Measurements from ENCODE around the gene MYBPC2.

DNA sequence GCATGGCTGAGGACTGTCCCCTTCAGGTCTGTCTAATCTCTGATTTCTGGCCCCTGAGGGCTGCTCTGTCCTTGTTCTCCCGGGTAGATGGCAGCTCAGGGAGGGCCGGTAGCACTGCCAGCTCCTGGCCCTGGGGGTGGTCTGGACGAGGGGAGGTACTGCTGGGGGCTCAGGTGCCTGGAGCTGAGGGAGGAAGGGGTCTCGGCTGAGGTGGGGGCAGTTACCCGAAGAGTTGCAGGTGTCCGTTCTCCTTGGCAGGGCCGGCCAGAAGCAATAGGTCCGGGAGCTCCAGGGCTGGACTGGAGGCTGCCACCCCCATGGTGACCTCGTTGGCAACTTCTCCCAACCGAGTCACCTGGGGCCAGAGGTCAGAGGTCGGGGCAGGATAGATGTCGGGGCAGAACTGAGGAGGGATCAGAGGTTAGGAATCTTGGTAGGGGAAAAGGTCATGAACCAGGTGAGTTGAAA, 42.4 kb downstream of the MYBPC2 start:
- TF ChIP-seq POLR2A (IDR thresholded peaks at IDR 0.05; ENCODE audit: low read length) (no peak), GATA1 (IDR thresholded peaks at IDR 0.05; ENCODE audit: low read depth, low read length) (no peak)
